ENCODE results near the gene IGF2BP2. TPM values are rescaled to one million over a fixed set of nuclear protein-coding genes. Genes with fewer than 3 reads are reported as not detected.
"Not testable (repeated sequence)": the region's sequence is repeated elsewhere in the genome, so short reads cannot be mapped to it uniquely, and the experiment has no call there.

IGF2BP2 gene
- total RNA-seq, 2 donors from 2014 or later = 11.0 to 19.2 TPM

DNA sequence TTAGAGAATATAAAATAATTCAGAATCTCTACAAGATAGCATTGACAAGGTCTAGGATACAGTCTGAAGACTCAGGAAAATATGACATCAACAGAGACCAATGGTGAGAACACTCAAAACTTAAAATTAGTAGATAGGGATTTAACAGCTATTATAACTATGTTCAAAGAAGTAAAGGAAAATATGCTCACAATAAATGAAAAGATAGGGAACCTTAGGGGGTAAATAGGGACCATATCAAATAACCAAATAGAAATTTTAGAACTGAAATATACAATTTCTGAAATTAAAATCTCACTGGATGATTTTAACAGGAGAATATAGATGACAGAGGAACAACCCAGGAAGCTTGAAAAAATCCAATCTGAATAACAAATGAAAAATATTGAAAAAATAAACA is 31.8 kb upstream of the IGF2BP2 start:
- TF ChIP-seq, protein P1, sequence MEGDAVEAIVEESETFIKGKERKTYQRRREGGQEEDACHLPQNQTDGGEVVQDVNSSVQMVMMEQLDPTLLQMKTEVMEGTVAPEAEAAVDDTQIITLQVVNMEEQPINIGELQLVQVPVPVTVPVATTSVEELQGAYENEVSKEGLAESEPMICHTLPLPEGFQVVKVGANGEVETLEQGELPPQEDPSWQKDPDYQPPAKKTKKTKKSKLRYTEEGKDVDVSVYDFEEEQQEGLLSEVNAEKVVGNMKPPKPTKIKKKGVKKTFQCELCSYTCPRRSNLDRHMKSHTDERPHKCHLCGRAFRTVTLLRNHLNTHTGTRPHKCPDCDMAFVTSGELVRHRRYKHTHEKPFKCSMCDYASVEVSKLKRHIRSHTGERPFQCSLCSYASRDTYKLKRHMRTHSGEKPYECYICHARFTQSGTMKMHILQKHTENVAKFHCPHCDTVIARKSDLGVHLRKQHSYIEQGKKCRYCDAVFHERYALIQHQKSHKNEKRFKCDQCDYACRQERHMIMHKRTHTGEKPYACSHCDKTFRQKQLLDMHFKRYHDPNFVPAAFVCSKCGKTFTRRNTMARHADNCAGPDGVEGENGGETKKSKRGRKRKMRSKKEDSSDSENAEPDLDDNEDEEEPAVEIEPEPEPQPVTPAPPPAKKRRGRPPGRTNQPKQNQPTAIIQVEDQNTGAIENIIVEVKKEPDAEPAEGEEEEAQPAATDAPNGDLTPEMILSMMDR (IDR thresholded peaks at IDR 0.05) = no peak
- Histone ChIP-seq H3K9me3 (peaks cover 0 to 16% of the 10 kb centered on the region in 2 donors), H3K36me3 (no peaks in the 10 kb centered on the region), H3K4me3 (no peak overlapping the region), H3K4me1 (no peaks in the 10 kb centered on the region), H3K27me3 (no peaks in the 10 kb centered on the region), H3K27ac (no peak overlapping the region)
- no peak for DNase-seq (ENCODE audit: low spot score)

DNA sequence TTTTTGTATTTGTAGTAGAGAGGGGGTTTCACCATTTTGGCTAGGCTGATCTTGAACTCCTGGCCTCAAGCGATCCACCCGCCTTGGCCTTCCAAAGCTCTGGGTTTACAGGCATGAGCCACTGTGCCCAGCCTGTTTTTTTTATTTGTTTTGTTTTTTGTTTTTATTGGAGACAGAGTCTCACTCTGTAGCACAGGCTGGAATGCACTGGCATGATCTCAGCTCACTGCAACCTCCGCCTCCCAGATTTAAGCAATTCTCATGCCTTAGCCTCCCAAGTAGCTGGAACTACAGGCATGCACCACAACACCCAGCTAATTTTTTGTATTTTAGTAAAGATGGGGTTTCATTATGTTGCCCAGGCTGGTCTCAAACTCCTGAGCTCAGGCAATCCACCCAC is 28.9 kb upstream of the IGF2BP2 start:
- H3K4me1 ChIP-seq; H3K4me3 ChIP-seq; H3K27ac ChIP-seq; DNase-seq (ENCODE audit: low spot score); H3K27me3 ChIP-seq; H3K36me3 ChIP-seq: not testable (repeated sequence)
- H3K9me3 ChIP-seq = peaks cover 0 to 16% of the 10 kb centered on the region in 2 donors

DNA sequence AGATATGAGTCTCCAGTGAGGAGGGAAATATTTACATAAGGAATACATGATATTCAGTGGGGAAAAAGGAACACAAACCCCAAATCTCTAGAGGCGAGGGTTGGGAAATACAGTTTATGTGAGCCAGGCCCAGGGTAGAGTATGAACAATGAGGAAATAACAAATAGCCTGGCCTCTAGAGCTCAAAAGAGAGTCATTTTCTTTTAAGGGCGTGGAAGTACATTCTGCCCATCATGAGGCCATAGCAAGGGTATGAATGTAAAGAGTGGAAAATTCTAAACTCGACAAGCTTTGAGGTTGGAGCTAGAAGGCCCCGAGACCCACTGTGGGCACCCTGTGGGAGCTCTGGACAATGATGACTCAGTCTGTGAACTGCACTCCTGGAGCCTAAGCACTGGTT is 27.8 kb upstream of the IGF2BP2 start:
- no peaks in the 10 kb centered on the region for H3K27me3 ChIP-seq
- TF ChIP-seq, protein P1 (IDR thresholded peaks at IDR 0.05) = no peak
- DNase-seq (ENCODE audit: low spot score) = no peak
- no peak overlapping the region for H3K27ac ChIP-seq
- H3K9me3 ChIP-seq = peaks cover 0 to 16% of the 10 kb centered on the region in 2 donors
- no peak overlapping the region for H3K4me3 ChIP-seq
- no peaks in the 10 kb centered on the region for H3K36me3 ChIP-seq
- H3K4me1 ChIP-seq = no peaks in the 10 kb centered on the region

DNA sequence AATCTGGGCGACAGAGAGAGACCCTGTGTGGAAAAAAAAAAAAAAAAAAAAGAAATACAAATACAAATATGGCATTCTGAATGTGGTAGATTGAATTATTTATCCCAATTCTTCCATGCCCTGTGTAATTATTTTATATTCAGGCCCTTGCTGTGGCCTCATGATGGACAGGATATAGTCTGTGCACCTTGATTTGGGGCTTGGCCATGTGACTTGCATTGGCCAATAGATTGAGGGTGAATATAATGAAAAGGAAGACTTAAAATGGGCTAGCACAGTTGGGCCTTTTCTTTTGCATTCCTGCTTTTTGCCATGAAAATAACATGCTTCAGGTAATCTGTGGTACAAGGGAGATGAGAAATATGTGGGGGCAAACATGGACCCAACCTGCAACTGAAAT is 27.1 kb upstream of the IGF2BP2 start:
- TF ChIP-seq, protein P1 (IDR thresholded peaks at IDR 0.05) = no peak
- Histone ChIP-seq H3K27me3 (no peaks in the 10 kb centered on the region), H3K27ac (no peak overlapping the region), H3K9me3 (peaks cover 0 to 11% of the 10 kb centered on the region in 2 donors), H3K4me3 (no peak overlapping the region), H3K4me1 (no peaks in the 10 kb centered on the region), H3K36me3 (no peaks in the 10 kb centered on the region)
- DNase-seq (ENCODE audit: low spot score) = no peak

DNA sequence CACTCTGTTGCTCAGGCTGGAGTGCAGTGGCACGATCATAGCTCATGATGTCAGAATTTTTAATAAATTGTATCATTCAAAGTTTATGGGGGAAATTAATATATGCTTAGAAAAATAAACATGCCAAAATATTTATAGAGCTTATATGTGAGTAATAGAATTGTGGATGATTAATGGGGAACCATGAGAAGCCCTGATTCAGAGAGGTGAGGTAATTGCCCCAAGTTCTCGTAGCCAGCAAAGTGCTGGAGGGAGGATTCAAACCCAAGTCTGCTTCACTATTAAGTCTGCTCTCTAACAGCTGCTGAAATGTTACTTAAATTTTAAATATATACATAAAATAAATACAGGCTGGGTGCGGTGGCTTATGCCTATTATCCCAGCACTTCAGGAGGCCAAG is 26.2 kb upstream of the IGF2BP2 start:
- Histone ChIP-seq H3K4me3 (no peak overlapping the region), H3K9me3 (peaks cover 0 to 2% of the 10 kb centered on the region in 2 donors), H3K27ac (no peak overlapping the region), H3K4me1 (no peaks in the 10 kb centered on the region), H3K27me3 (no peaks in the 10 kb centered on the region), H3K36me3 (no peaks in the 10 kb centered on the region)
- no peak for DNase-seq (ENCODE audit: low spot score)
- TF ChIP-seq, protein P1 (IDR thresholded peaks at IDR 0.05) = no peak

DNA sequence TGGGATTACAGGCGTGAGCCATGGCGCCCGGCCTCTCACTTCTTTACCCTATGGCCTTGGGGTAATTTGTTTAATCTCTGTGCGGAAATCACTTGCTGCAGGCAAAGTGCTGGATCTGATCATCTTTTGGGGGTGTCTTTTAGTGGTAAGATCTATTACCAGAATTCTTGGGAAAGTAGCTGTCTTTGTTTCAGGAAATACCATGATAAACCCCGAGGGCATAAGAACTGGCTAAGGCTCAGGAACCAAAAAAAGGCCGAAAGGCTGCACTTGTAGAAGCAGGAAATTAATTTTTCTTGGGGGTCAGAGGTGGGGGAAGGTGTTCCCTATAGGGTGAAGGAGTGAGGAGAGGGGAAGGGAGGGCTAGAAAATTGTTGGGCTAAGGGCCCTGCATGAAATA is 22.7 kb upstream of the IGF2BP2 start:
- no peak overlapping the region for H3K27ac ChIP-seq
- DNase-seq (ENCODE audit: low spot score) = no peak
- H3K4me3 ChIP-seq = no peak overlapping the region
- H3K4me1 ChIP-seq = no peaks in the 10 kb centered on the region
- no peaks in the 10 kb centered on the region for H3K36me3 ChIP-seq
- TF ChIP-seq, protein P1 (IDR thresholded peaks at IDR 0.05) = no peak
- no peaks in the 10 kb centered on the region for H3K27me3 ChIP-seq
- no peaks in the 10 kb centered on the region for H3K9me3 ChIP-seq
